HFF-Myc (cell line): ENCODE measurements around the gene MAGIX.
A peak's percentile ranks its signal among the peaks of the same experiment; 100 is the strongest.

Experiments
- DNase-seq: peaks from one replicate; pipeline ENCODE4 v3.0.0-alpha.2; 2011; ENCODE audit warnings: low read depth; ENCODE audit errors: extremely low read depth
- H3K4me3 ChIP-seq: replicated peaks from 2 replicates; pipeline ENCODE4 v1.5.1; 2011; ENCODE audit warnings: low read depth, mild to moderate bottlenecking, control low read depth, low read length
- TF ChIP-seq, protein P1 (sequence below): IDR thresholded peaks from 2 replicates; pipeline ENCODE4 v1.5.1; 2012; ENCODE audit warnings: mild to moderate bottlenecking, low read depth, low read length, control low read depth; ENCODE audit errors: missing control alignments

The MAGIX gene

DNA sequence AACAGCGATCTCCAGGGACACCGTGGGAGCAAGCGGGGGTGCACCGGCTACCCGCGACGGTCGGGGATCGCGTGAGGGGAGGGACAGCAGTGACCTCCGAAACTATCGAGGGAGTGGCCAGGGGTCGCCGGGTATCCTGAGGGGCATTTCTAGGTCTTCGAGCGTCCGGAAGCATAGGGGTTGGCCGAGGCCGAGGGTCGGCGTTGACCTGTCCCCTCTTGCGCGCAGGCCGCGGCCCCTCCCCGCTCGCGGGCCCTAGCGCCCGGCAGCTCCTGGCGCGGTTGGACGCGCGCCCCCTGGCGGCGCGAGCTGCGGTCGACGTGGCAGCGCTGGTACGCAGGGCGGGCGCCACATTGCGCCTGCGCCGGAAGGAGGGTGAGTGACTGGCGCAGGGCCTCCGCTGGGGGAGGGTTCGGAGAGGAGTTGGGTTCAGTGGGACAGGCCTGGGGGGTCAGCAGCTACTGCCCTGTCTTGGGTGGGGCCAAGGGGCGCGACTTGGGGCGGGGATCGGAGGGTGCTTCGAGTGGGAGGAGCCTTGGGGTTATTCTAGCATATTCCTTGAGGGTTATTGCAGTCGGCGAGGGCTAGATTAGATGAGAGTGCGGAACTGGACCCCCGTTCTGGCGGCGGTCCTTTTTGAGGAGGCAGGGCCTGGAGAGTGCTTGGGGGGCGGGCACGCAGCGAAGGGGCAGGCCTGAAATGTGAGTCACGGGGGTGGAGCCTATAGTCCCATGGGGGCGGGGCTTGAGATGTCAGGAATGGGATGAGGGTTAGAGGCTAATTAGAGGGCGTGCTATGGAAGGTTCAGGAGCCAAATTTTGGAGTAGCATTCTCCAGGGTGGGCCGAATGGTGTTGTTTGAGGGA, 1.2 kb downstream of the MAGIX start:
- TF ChIP-seq, protein P1, sequence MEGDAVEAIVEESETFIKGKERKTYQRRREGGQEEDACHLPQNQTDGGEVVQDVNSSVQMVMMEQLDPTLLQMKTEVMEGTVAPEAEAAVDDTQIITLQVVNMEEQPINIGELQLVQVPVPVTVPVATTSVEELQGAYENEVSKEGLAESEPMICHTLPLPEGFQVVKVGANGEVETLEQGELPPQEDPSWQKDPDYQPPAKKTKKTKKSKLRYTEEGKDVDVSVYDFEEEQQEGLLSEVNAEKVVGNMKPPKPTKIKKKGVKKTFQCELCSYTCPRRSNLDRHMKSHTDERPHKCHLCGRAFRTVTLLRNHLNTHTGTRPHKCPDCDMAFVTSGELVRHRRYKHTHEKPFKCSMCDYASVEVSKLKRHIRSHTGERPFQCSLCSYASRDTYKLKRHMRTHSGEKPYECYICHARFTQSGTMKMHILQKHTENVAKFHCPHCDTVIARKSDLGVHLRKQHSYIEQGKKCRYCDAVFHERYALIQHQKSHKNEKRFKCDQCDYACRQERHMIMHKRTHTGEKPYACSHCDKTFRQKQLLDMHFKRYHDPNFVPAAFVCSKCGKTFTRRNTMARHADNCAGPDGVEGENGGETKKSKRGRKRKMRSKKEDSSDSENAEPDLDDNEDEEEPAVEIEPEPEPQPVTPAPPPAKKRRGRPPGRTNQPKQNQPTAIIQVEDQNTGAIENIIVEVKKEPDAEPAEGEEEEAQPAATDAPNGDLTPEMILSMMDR: peak; percentile 47
- peak overlapping the region; percentile 28; the same call in 1 of the 2 replicates for H3K4me3 ChIP-seq
- no peak for DNase-seq

DNA sequence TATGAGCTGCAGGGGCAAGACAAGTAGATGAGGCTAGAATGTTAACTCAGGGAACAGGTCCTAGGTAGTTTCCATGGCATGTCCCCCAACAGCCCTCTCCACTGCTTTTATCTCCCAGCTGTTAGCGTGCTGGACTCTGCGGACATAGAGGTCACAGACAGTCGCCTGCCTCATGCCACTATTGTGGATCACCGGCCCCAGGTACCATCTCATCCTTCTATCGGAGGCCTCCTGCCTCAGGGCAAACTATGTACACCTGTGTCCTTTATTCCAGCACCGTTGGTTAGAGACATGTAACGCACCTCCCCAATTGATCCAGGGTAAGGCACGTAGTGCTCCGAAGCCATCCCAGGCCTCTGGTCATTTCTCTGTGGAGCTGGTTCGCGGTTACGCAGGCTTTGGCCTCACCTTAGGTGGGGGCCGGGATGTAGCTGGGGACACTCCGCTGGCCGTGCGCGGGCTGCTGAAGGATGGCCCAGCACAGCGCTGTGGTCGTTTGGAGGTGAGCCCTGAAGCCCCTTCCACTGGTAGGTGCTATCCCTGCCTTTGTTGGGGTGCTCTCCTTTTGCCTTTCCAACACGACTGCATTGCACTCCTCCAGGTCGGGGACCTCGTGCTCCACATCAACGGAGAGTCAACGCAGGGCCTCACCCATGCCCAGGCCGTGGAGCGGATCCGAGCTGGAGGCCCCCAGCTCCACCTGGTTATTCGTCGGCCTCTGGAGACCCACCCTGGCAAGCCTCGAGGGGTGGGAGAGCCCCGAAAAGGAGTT, 2.2 kb downstream of the MAGIX start:
- no peak overlapping the region for H3K4me3 ChIP-seq
- no peak for DNase-seq
- TF ChIP-seq, protein P1: no peak

DNA sequence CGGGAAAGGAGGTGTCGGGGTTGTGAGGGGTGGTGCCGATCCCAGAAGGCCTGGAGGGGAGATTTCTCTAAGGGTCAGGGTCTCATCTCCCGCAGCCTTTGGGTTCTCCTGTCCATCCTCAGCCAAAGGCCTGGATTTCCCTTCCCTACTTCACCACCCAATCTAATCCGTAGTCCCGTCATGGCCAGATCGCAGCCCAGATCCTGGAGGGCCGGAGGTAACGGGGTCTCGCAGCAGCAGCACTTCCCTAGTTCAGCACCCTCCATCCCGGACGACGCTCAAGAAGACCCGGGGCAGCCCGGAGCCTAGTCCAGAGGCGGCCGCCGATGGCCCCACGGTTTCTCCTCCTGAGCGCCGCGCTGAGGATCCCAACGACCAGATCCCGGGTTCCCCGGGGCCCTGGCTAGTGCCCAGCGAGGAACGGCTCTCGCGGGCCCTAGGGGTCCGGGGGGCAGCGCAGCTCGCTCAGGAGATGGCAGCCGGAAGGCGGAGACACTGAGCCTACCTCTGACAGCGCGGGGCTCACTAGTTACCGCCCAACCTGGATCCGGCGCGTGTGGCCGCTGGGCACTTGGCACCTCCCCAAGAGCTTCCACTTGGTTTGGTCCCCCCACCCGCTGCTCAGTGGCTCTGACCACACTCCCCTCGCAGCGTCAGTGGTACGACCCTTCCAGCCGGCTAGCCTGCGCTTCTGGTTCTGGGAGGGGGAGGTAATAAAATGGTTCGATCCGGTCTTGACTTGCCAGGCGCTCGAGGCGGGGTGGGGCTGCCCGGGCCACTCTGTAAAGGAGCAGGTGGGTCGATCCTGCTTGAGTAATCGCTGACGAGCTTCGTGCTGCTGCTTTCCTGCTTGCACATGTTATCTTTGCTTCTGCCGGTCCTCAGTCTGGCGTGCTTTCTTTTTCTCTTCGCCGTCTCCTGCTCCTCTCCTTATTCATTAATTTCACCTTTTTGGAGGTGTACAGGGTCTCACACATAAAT, 3.6 kb downstream of the MAGIX start:
- no peak for DNase-seq

DNA sequence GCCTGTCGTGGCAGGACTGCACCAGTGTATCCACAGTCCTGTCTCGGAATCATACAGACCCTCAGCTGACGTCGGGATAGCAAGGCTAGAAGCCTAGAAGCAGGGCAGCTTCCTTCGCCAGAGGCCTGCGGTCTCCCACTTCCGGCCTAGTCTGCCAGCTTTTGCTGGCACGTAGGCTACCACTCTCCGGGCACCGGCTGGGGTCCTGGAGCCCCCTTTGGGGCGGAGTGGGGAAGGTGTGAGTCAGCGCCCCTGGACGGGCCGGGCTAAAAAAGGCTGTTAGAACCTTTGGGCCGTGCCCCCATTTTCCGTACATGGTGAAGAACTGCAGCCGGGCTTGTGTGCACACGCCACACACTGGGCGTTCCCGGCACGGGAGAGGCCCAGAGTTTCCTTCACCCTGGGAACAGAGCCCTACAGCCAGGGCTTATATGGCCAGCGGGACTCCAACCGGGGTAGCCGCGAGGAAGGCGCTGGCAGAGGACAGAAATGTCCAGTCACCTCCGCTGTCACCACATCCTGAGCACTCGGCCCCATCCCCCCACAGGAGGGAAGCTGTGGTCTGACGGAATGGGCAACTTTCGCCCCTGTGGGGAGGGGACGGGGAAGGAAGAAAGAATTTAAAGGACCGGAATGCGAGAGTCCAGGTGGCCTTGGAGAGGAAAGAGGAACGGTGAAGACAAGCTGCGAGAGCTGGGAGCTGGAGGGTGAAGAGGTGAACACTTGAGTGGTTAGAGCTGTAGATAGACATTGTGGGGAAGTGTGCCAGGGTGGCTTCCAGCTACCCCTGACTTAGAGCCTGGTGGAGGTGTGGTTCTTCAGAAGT, 4.6 kb downstream of the MAGIX start:
- peak overlapping the region; percentile 8 for H3K4me3 ChIP-seq
- no peak for DNase-seq
- TF ChIP-seq, protein P1: no peak

More for the DNA sequence above, 3.6 kb downstream of the MAGIX start:
- H3K4me3 ChIP-seq: peak overlapping the region; percentile 8
- TF ChIP-seq, protein P1: peak; percentile 12

DNA sequence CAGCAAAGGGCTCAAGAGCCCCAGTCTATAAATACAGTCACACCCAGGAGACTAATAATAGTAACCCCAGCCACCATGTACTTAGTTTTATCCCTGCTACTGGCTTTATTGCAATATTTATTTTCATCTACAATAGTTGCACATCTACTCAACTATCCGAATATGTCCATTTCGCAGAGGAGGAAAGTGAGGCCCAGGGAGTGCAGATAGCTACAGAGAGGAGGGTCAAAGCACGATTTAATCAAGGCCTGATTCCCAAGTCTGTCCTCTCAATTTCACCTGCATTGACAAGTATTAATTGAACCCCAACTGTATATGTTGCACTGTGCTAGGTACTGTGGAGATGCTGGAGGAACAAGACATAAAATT, 5.2 kb downstream of the MAGIX start:
- 0 out of 2 replicates have a peak overlapping the region, but pooled peaks have one; percentile 8 for H3K4me3 ChIP-seq
- DNase-seq: no peak
- TF ChIP-seq, protein P1: no peak
